KMS-11 (cell line): ENCODE results near the gene CORO7.

Experiments
- H2AFZ ChIP-seq: fragments of 200-600 bp; sonication (generic); 2 replicates; pipeline ENCODE4 v1.6.1; 2016; ENCODE audit warnings: antibody characterized with exemption, mixed run types, low read depth
- H3K27ac ChIP-seq: fragments of 200-600 bp; sonication (generic); 2 replicates; pipeline ENCODE4 v1.6.1; 2016; ENCODE audit warnings: mild to moderate bottlenecking, mixed run types
- H3K27me3 ChIP-seq: fragments of 200-600 bp; sonication (generic); 2 replicates; pipeline ENCODE4 v1.6.1; 2017; ENCODE audit warnings: mild to moderate bottlenecking, low read depth, mixed run types, moderate library complexity; ENCODE audit not compliant: insufficient read depth
- H3K36me3 ChIP-seq: fragments of 200-600 bp; sonication (generic); 2 replicates; pipeline ENCODE4 v1.6.1; 2017; ENCODE audit warnings: mild to moderate bottlenecking, mixed run types; ENCODE audit not compliant: insufficient read depth
- H3K4me1 ChIP-seq: fragments of 200-600 bp; sonication (generic); 2 replicates; pipeline ENCODE4 v1.6.1; 2016; ENCODE audit warnings: mild to moderate bottlenecking, low read depth, mixed run types; ENCODE audit not compliant: poor library complexity, severe bottlenecking
- H3K4me2 ChIP-seq: fragments of 200-600 bp; sonication (generic); 2 replicates; pipeline ENCODE4 v1.7.0; 2016; ENCODE audit warnings: mild to moderate bottlenecking, mixed run types
- H3K4me3 ChIP-seq: fragments of 200-600 bp; sonication (generic); IDR thresholded peaks from 2 replicates; pipeline ENCODE4 v1.6.1; 2017; ENCODE audit warnings: low read depth, low read length, mixed read lengths; ENCODE audit not compliant: insufficient read depth
- H3K79me2 ChIP-seq: fragments of 200-600 bp; sonication (generic); 2 replicates; pipeline ENCODE4 v1.6.1; 2016; ENCODE audit warnings: low read depth, mixed run types; ENCODE audit not compliant: insufficient read depth
- H3K9ac ChIP-seq: fragments of 200-600 bp; sonication (generic); 2 replicates; pipeline ENCODE4 v1.6.1; 2016; ENCODE audit warnings: mild to moderate bottlenecking, mixed run types
- H4K20me1 ChIP-seq: fragments of 200-600 bp; sonication (generic); 2 replicates; pipeline ENCODE4 v1.6.1; 2016; ENCODE audit warnings: mild to moderate bottlenecking, mixed run types; ENCODE audit not compliant: insufficient read depth
- CTCF ChIP-seq: fragments of 200-600 bp; sonication (generic); conservative IDR thresholded peaks from 2 replicates; pipeline ENCODE4 v1.6.1; 2017; ENCODE audit warnings: low read depth, mild to moderate bottlenecking, antibody characterized with exemption, low read length, moderate library complexity, mixed read lengths

The CORO7 gene

GRCh38 chr16:4341250-4341649 is 75.1 kb downstream of the CORO7 start:
- H3K36me3 ChIP-seq = no peaks in the 10 kb centered on the region
- peaks cover 1% of the 10 kb centered on the region for H3K4me1 ChIP-seq
- no peak overlapping the region for H3K9ac ChIP-seq
- no peaks in the 10 kb centered on the region for H3K27me3 ChIP-seq
- no peak overlapping the region for H2AFZ ChIP-seq
- no peak overlapping the region for H3K4me2 ChIP-seq
- TF ChIP-seq CTCF = no peak
- peaks cover 5% of the 10 kb centered on the region; the same call in 1 of the 2 replicates for H4K20me1 ChIP-seq
- no peak overlapping the region for H3K4me3 ChIP-seq
- H3K79me2 ChIP-seq = peaks cover 27% of the 10 kb centered on the region; the same call in 1 of the 2 replicates
- H3K27ac ChIP-seq = no peak overlapping the region

GRCh38 chr16:4340443-4340842 is 76.0 kb downstream of the CORO7 start:
- H3K4me1 ChIP-seq = no peaks in the 10 kb centered on the region
- no peak overlapping the region for H3K9ac ChIP-seq
- H3K36me3 ChIP-seq = no peaks in the 10 kb centered on the region

GRCh38 chr16:4339909-4340308 is 76.5 kb downstream of the CORO7 start:
- peaks cover 24% of the 10 kb centered on the region; the same call in 1 of the 2 replicates for H3K79me2 ChIP-seq
- H4K20me1 ChIP-seq = no peaks in the 10 kb centered on the region; the same call in 1 of the 2 replicates
- no peaks in the 10 kb centered on the region for H3K36me3 ChIP-seq
- H3K4me1 ChIP-seq = no peaks in the 10 kb centered on the region
- H3K4me2 ChIP-seq = no peak overlapping the region
- no peak overlapping the region for H3K9ac ChIP-seq
- no peak overlapping the region for H3K27ac ChIP-seq
- no peak overlapping the region for H2AFZ ChIP-seq
- no peaks in the 10 kb centered on the region for H3K27me3 ChIP-seq
- H3K4me3 ChIP-seq = no peak overlapping the region
- TF ChIP-seq CTCF = no peak

More at GRCh38 chr16:4340443-4340842, 76.0 kb downstream of the CORO7 start:
- Histone ChIP-seq H3K27ac (no peak overlapping the region), H3K4me2 (no peak overlapping the region), H3K4me3 (no peak overlapping the region), H2AFZ (no peak overlapping the region), H3K27me3 (no peaks in the 10 kb centered on the region), H4K20me1 (no peaks in the 10 kb centered on the region; the same call in 1 of the 2 replicates), H3K79me2 (peaks cover 26% of the 10 kb centered on the region; the same call in 1 of the 2 replicates)
- no peak for TF ChIP-seq CTCF

- no peak overlapping the region for H3K4me2 ChIP-seq
- TF ChIP-seq CTCF = no peak
- H3K27ac ChIP-seq = no peak overlapping the region
- no peaks in the 10 kb centered on the region for H3K27me3 ChIP-seq
- H4K20me1 ChIP-seq = no peaks in the 10 kb centered on the region; the same call in 1 of the 2 replicates
- H3K4me3 ChIP-seq = no peak overlapping the region
- H3K79me2 ChIP-seq = peaks cover 22% of the 10 kb centered on the region; the same call in 1 of the 2 replicates
- no peak overlapping the region for H3K9ac ChIP-seq
- no peak overlapping the region for H2AFZ ChIP-seq
- H3K4me1 ChIP-seq = no peaks in the 10 kb centered on the region
- no peaks in the 10 kb centered on the region for H3K36me3 ChIP-seq
Measured at GRCh38 chr16:4339455-4339854, 76.9 kb downstream of the CORO7 start.
